ENCODE results near the gene GDI2.

GDI2 gene

DNA sequence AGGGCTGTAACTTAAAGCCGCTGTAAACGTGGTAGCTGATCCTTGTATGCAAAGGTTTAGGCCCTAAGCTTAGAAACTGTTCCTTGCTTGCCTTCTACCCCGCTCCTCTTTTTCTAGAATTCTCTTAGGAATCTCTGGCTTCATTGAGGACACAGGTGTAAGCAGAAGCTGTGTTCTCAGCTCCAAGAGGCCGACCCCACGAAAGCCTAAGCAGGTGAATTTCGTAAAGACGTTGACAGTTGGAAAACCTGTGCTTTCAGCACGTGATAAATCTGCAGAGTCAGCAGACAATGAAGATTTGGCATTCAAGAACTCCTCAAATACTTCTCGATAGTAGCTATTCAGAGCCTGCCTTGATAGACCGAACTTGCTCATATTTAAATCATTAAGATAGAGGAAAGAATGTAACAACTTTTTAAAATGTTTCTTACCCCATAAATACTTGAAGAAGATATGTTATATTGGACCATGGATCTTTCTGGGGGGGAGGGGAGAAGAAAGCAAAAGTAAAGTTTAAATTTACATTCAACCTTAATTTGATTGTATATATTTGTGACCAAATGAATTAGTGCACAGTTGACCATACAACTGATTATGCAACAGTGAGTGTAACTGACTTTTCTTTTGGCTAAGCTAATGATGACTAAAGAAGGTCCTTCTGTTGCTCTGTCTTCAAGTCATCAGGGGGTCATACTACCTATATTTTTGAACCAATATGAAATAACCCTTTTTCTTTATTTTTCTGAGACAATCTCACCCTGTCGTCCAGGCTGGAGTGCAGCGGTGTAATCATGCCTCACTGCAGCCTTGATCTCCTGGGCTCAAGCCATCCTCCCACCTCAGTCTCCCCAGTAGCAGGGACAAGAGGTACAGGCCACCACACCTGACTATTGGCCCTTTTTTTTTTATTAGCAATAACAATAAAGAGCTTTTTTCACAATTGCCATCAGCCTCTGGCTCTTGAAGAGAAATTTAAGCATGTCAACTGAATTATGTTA, 1.2 kb upstream of the GDI2 start:
- Histone ChIP-seq H3K4me3 (ENCODE audit: control insufficient read depth in 1 of 7, extremely low read depth in 1 of 7, insufficient read depth in 4 of 7, low read depth in 2 of 7, low read length in 6 of 7) (peak overlapping the region; percentile 76 to 97 (median 95)), H3K4me1 (ENCODE audit: control extremely low read depth in 1 of 4, control insufficient read depth in 4 of 4, insufficient read depth in 4 of 4, low read length in 3 of 4) (peaks cover 29 to 52% (median 39%) of the 10 kb centered on the region in 4 experiments)
- no peak for DNase-seq

DNA sequence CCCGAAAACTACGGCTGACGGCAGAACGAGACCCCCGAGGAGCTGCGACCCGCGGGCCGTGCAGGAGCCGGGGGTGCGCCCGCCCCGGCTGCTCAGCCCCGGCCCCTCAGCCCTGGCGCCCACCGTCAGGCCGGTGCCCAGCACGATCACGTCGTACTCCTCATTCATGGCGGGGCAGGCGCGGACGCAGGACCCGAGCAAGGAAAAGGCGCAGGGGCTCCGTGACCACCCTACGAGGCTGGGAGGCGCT, 218 bp downstream of the GDI2 start:
- ChIA-PET POLR2A (interaction anchor here (0.6 to 1.0 kb wide), 4 partner anchors 15 to 278 kb away, joined by 3 to 5 read pairs (median 3); partner anchors contain the start of gene TASOR2), CTCF (interaction anchor here (1.6 kb wide), 1 partner anchor 8 kb away, joined by 5 read pairs; no protein-coding TSS in a partner anchor)
- no peaks in the 10 kb centered on the region for H3K9me3 ChIP-seq (ENCODE audit: control extremely low read depth in 1 of 5, control insufficient read depth in 4 of 5, insufficient read depth in 2 of 5, low read depth in 1 of 5, low read length in 4 of 5)
- peaks cover 33 to 56% (median 41%) of the 10 kb centered on the region in 4 experiments for H3K4me1 ChIP-seq (ENCODE audit: control extremely low read depth in 1 of 4, control insufficient read depth in 4 of 4, insufficient read depth in 4 of 4, low read length in 3 of 4)
- DNase-seq, result no peak
- peak overlapping the region; percentile 85 to 97 (median 95) for H3K4me3 ChIP-seq (ENCODE audit: control insufficient read depth in 1 of 7, extremely low read depth in 1 of 7, insufficient read depth in 4 of 7, low read depth in 2 of 7, low read length in 6 of 7)
- peak overlapping the region; percentile 85 to 96 for H3K27ac ChIP-seq (ENCODE audit: insufficient read depth in 1 of 2, low read depth in 1 of 2, low read length in 2 of 2, poor library complexity in 1 of 2, severe bottlenecking in 2 of 2)
- H3K27me3 ChIP-seq (replicated peaks in 2 of 5; ENCODE audit: control insufficient read depth in 4 of 5, insufficient read depth in 5 of 5, low read length in 4 of 5), result no peaks in the 10 kb centered on the region
- 0% methylated on average over 27 of the region's 29 CpGs for WGBS (ENCODE audit: insufficient coverage)
- no peaks in the 10 kb centered on the region for H3K36me3 ChIP-seq (ENCODE audit: control insufficient read depth in 4 of 4, insufficient read depth in 4 of 4, low read length in 3 of 4)

More for the DNA sequence above, 1.2 kb upstream of the GDI2 start:
- 27% methylated on average over 9 of the region's 12 CpGs for WGBS (ENCODE audit: insufficient coverage)
- peak overlapping the region; percentile 89 to 96 for H3K27ac ChIP-seq (ENCODE audit: insufficient read depth in 1 of 2, low read depth in 1 of 2, low read length in 2 of 2, poor library complexity in 1 of 2, severe bottlenecking in 2 of 2)
- no peaks in the 10 kb centered on the region for H3K9me3 ChIP-seq (ENCODE audit: control extremely low read depth in 1 of 5, control insufficient read depth in 4 of 5, insufficient read depth in 2 of 5, low read depth in 1 of 5, low read length in 4 of 5)
- no peaks in the 10 kb centered on the region for H3K27me3 ChIP-seq (replicated peaks in 2 of 5; ENCODE audit: control insufficient read depth in 4 of 5, insufficient read depth in 5 of 5, low read length in 4 of 5)
- ChIA-PET POLR2A (interaction anchor here (0.7 to 1.0 kb wide), 4 partner anchors 16 to 277 kb away, joined by 3 to 5 read pairs (median 4); no protein-coding TSS in a partner anchor), CTCF (interaction anchor here (1.0 to 1.6 kb wide), 2 partner anchors 10 to 60 kb away, joined by 4 to 5 read pairs; no protein-coding TSS in a partner anchor)
- no peaks in the 10 kb centered on the region for H3K36me3 ChIP-seq (ENCODE audit: control insufficient read depth in 4 of 4, insufficient read depth in 4 of 4, low read length in 3 of 4)

- CTCF ChIA-PET, result interaction anchor here (1.6 kb wide), 1 partner anchor 8 kb away, joined by 5 read pairs; no protein-coding TSS in a partner anchor
Observed at GRCh38 chr10:5812283-5813090, 747 bp downstream of the GDI2 start.

GRCh38 chr10:5811387-5811821, 1.8 kb downstream of the GDI2 start:
- Histone ChIP-seq H3K4me1 (ENCODE audit: control extremely low read depth in 1 of 4, control insufficient read depth in 4 of 4, insufficient read depth in 4 of 4, low read length in 3 of 4) (peaks cover 35 to 59% (median 41%) of the 10 kb centered on the region in 4 experiments), H3K27me3 (replicated peaks in 2 of 5; ENCODE audit: control insufficient read depth in 4 of 5, insufficient read depth in 5 of 5, low read length in 4 of 5) (no peaks in the 10 kb centered on the region), H3K27ac (ENCODE audit: insufficient read depth in 1 of 2, low read depth in 1 of 2, low read length in 2 of 2, poor library complexity in 1 of 2, severe bottlenecking in 2 of 2) (peak overlapping the region in 1 of 2 experiments; percentile 96), H3K9me3 (ENCODE audit: control extremely low read depth in 1 of 5, control insufficient read depth in 4 of 5, insufficient read depth in 2 of 5, low read depth in 1 of 5, low read length in 4 of 5) (no peaks in the 10 kb centered on the region), H3K4me3 (ENCODE audit: control insufficient read depth in 1 of 7, extremely low read depth in 1 of 7, insufficient read depth in 4 of 7, low read depth in 2 of 7, low read length in 6 of 7) (peak overlapping the region in 6 of 7 experiments; percentile 55 to 97 (median 91)), H3K36me3 (ENCODE audit: control insufficient read depth in 4 of 4, insufficient read depth in 4 of 4, low read length in 3 of 4) (no peaks in the 10 kb centered on the region)
- DNase-seq, result peak in 1 of 3 donors; percentile 10
- CTCF ChIA-PET, result interaction anchor here (1.2 kb wide), 1 partner anchor 12 kb away, joined by 3 read pairs; no protein-coding TSS in a partner anchor
- WGBS (ENCODE audit: insufficient coverage), result no CpG with 5 or more reads among the region's 6 CpGs
- POLR2A ChIA-PET, result no interaction called here

More at GRCh38 chr10:5812283-5813090, 747 bp downstream of the GDI2 start:
- Histone ChIP-seq H3K27me3 (replicated peaks in 2 of 5; ENCODE audit: control insufficient read depth in 4 of 5, insufficient read depth in 5 of 5, low read length in 4 of 5) (no peaks in the 10 kb centered on the region), H3K27ac (ENCODE audit: insufficient read depth in 1 of 2, low read depth in 1 of 2, low read length in 2 of 2, poor library complexity in 1 of 2, severe bottlenecking in 2 of 2) (peak overlapping the region; percentile 85 to 96), H3K9me3 (ENCODE audit: control extremely low read depth in 1 of 5, control insufficient read depth in 4 of 5, insufficient read depth in 2 of 5, low read depth in 1 of 5, low read length in 4 of 5) (no peaks in the 10 kb centered on the region), H3K36me3 (ENCODE audit: control insufficient read depth in 4 of 4, insufficient read depth in 4 of 4, low read length in 3 of 4) (no peaks in the 10 kb centered on the region), H3K4me3 (ENCODE audit: control insufficient read depth in 1 of 7, extremely low read depth in 1 of 7, insufficient read depth in 4 of 7, low read depth in 2 of 7, low read length in 6 of 7) (peak overlapping the region; percentile 85 to 97 (median 95)), H3K4me1 (ENCODE audit: control extremely low read depth in 1 of 4, control insufficient read depth in 4 of 4, insufficient read depth in 4 of 4, low read length in 3 of 4) (peaks cover 35 to 54% (median 39%) of the 10 kb centered on the region in 4 experiments)
- POLR2A ChIA-PET, result interaction anchor here (1.0 kb wide), 1 partner anchor 128 kb away, joined by 3 read pairs; the partner anchor contains the start of gene TASOR2
- WGBS (ENCODE audit: insufficient coverage), result 0% methylated on average over 44 of the region's 49 CpGs
- peak in 2 of 3 donors; percentile 19 to 43 for DNase-seq

DNA sequence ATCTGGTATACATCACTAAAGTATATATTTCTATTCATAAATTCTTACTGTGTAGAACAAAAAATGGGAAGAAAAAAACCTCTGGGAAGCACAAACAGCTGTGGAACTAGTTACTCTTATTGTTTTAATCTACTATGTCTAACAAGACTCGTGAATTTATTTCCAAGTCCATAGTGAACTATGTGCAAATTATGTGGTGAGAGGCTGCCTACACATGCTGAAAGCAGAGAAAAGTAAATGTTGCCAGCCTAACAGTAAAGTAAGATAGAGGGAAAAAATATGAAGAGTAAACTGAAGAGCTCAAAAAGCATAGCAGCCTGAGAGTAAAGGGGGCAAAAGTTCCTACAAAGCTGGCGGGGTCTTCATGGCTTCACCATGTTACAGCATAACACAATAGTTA, 3.0 kb downstream of the GDI2 start:
- H3K9me3 ChIP-seq (ENCODE audit: control extremely low read depth in 1 of 5, control insufficient read depth in 4 of 5, insufficient read depth in 2 of 5, low read depth in 1 of 5, low read length in 4 of 5), result no peaks in the 10 kb centered on the region
- H3K36me3 ChIP-seq (ENCODE audit: control insufficient read depth in 4 of 4, insufficient read depth in 4 of 4, low read length in 3 of 4), result peaks cover under 1 to 8% (median 3%) of the 10 kb centered on the region in 4 experiments
- no peaks in the 10 kb centered on the region for H3K27me3 ChIP-seq (replicated peaks in 2 of 5; ENCODE audit: control insufficient read depth in 4 of 5, insufficient read depth in 5 of 5, low read length in 4 of 5)
- H3K4me3 ChIP-seq (ENCODE audit: control insufficient read depth in 1 of 7, extremely low read depth in 1 of 7, insufficient read depth in 4 of 7, low read depth in 2 of 7, low read length in 6 of 7), result peak overlapping the region in 4 of 7 experiments; percentile 22 to 97 (median 66)
- WGBS (ENCODE audit: insufficient coverage), result no CpG with 5 or more reads among the region's 2 CpGs
- POLR2A ChIA-PET, result no interaction called here
- CTCF ChIA-PET, result interaction anchor here (0.6 to 1.2 kb wide), 3 partner anchors 10 to 471 kb away, joined by 3 to 4 read pairs (median 3); no protein-coding TSS in a partner anchor
- H3K27ac ChIP-seq (ENCODE audit: insufficient read depth in 1 of 2, low read depth in 1 of 2, low read length in 2 of 2, poor library complexity in 1 of 2, severe bottlenecking in 2 of 2), result peak overlapping the region in 1 of 2 experiments; percentile 39
- DNase-seq, result no peak
- H3K4me1 ChIP-seq (ENCODE audit: control extremely low read depth in 1 of 4, control insufficient read depth in 4 of 4, insufficient read depth in 4 of 4, low read length in 3 of 4), result peaks cover 35 to 58% (median 42%) of the 10 kb centered on the region in 4 experiments

DNA sequence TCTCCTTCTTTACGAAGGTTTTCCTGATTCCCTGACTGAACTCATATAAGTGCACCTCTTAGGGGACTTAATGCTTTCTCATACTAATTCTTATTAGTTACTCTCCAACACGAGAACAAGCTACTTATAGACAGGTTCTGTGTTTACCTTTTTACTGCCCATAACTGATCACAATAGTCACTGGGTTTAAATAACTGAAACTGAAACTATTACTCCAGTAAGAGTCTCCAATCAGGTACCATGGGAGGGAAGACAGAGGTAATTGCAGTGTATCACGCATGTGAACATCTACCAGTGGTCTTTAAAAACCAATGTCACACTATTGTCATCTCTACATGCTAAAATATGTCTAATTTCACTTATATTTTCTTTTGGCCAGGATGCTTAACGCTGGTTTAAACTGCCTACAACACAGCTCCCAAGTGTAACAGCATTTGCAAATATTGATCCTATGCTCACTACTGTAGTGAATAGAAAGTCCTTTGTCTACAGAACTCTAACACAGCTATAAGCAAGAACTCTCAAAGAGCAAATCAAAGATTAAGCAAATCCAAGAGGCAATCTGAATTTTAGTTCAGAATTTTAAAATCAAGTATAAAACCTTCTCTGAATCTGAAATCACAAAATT, 3.6 kb downstream of the GDI2 start:
- CTCF ChIA-PET, result interaction anchor here (0.6 to 1.8 kb wide), 2 partner anchors 12 to 472 kb away, joined by 4 read pairs; no protein-coding TSS in a partner anchor
- Histone ChIP-seq H3K4me1 (ENCODE audit: control extremely low read depth in 1 of 4, control insufficient read depth in 4 of 4, insufficient read depth in 4 of 4, low read length in 3 of 4) (peaks cover 31 to 52% (median 38%) of the 10 kb centered on the region in 4 experiments), H3K36me3 (ENCODE audit: control insufficient read depth in 4 of 4, insufficient read depth in 4 of 4, low read length in 3 of 4) (peaks cover 2 to 12% (median 6%) of the 10 kb centered on the region in 4 experiments), H3K4me3 (ENCODE audit: control insufficient read depth in 1 of 7, extremely low read depth in 1 of 7, insufficient read depth in 4 of 7, low read depth in 2 of 7, low read length in 6 of 7) (peak overlapping the region in 2 of 7 experiments; percentile 2 to 42), H3K27me3 (replicated peaks in 2 of 5; ENCODE audit: control insufficient read depth in 4 of 5, insufficient read depth in 5 of 5, low read length in 4 of 5) (no peaks in the 10 kb centered on the region), H3K27ac (ENCODE audit: insufficient read depth in 1 of 2, low read depth in 1 of 2, low read length in 2 of 2, poor library complexity in 1 of 2, severe bottlenecking in 2 of 2) (peak overlapping the region in 1 of 2 experiments; percentile 39), H3K9me3 (ENCODE audit: control extremely low read depth in 1 of 5, control insufficient read depth in 4 of 5, insufficient read depth in 2 of 5, low read depth in 1 of 5, low read length in 4 of 5) (no peaks in the 10 kb centered on the region)
- WGBS (ENCODE audit: insufficient coverage), result 88% methylated on average over 3 of the region's 4 CpGs
- POLR2A ChIA-PET, result no interaction called here
- DNase-seq, result peak in 2 of 3 donors; percentile 33 to 38
